GM12873 (cell line): Measurements from ENCODE around the gene ZNF396.

Experiments
- TF ChIP-seq, protein P1 (sequence below): IDR thresholded peaks from 2 replicates; pipeline ENCODE4 v1.5.1; 2012; ENCODE audit warnings: low read depth, mild to moderate bottlenecking, moderate library complexity, low read length, control low read depth; ENCODE audit not compliant: insufficient read depth; ENCODE audit errors: missing control alignments

The ZNF396 gene

GRCh38 chr18:35369126-35369525 lies 8.0 kb downstream of the ZNF396 start:
- TF ChIP-seq, protein P1, sequence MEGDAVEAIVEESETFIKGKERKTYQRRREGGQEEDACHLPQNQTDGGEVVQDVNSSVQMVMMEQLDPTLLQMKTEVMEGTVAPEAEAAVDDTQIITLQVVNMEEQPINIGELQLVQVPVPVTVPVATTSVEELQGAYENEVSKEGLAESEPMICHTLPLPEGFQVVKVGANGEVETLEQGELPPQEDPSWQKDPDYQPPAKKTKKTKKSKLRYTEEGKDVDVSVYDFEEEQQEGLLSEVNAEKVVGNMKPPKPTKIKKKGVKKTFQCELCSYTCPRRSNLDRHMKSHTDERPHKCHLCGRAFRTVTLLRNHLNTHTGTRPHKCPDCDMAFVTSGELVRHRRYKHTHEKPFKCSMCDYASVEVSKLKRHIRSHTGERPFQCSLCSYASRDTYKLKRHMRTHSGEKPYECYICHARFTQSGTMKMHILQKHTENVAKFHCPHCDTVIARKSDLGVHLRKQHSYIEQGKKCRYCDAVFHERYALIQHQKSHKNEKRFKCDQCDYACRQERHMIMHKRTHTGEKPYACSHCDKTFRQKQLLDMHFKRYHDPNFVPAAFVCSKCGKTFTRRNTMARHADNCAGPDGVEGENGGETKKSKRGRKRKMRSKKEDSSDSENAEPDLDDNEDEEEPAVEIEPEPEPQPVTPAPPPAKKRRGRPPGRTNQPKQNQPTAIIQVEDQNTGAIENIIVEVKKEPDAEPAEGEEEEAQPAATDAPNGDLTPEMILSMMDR = no peak

GRCh38 chr18:35368595-35368994 lies 8.5 kb downstream of the ZNF396 start:
- TF ChIP-seq, protein P1 = no peak

GRCh38 chr18:35362531-35362930 lies 14.6 kb downstream of the ZNF396 start:
- TF ChIP-seq, protein P1 = no peak

DNA sequence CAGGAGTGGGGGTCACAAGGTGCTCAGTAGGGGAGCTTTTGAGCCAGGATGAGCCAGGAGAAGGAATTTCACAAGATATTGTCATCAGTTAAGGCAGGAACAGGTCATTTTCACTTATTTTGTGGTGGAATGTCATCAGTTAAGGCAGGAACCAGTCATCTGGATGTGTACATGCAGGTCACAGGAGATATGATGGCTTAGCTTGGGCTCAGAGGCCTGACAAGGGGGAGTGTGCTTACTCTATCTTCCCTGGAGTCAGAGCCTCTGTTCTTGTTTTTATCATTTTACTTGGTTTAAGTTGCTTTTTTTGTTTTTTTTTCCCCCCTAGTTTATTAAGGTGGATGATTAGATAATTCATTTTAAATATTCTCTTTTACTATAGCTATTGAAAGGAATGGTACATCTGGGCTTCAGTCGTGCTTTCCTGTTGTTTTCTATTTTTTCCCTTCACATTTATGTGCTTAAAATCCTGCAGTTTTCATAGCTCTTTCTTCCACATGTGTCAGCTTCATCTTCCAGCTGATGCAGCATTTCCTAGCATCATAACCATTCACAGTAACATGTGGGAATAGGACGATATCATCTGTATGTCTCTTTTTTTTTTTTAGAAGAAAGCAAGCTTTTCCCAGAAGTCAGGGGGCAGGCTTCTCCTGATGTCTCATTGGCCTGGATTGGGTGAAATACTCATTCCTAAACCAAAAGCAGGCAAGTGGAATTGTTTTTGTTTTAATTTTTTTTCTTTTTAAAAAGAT lies 15.4 kb downstream of the ZNF396 start:
- TF ChIP-seq, protein P1 = no peak

DNA sequence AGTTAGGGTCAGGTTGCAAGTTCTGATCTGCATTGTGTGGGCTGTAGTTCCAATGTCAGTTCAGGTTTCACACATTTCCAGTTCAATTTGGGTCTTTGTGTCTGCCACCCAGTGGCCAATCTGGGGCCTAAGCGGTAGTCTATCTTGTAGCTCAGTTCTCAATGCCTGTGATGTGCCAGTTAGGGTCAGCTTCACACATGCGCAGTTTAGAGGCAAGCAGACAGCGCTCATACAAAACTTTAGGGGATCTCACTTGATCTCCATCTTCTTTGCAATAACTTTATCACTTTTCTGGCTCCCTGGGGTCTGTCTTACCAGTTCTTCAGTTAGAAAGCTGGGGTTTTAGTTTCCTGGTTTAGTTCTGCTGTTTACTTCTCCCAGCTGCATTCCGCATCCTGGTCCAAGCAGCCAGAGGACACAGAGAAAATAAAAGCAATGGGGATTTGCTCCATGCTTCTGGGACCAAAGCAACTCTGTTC lies 22.0 kb downstream of the ZNF396 start:
- TF ChIP-seq, protein P1 = peak; percentile 77

- TF ChIP-seq, protein P1 = no peak
Measured at GRCh38 chr18:35352778-35353177, 24.4 kb downstream of the ZNF396 start.

GRCh38 chr18:35352283-35352682 lies 24.9 kb downstream of the ZNF396 start:
- TF ChIP-seq, protein P1 = no peak
